ENCODE measurements around the gene PRSS35.

DNA sequence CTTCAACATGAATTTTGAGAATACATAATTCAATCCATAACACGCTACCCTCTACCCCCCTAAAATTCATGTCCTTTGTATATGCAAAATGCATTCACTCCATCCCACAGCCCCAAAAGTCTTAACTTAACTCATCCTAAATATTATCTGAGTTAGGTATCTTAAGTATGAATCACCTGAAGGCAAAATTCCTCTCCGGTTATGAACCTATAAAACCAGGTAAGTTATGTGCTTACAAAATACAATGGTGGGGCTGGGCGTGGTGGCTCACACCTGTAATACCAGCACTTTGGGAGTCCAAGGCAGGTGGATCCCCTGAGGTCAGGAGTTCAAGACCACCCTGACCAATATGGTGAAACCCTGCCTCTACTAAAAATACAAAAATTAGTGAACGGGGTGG is 23.5 kb upstream of the PRSS35 start:
- no peak for TF ChIP-seq GATA1 (IDR thresholded peaks at IDR 0.05; ENCODE audit: low read depth, low read length)
- TF ChIP-seq POLR2A (IDR thresholded peaks at IDR 0.05; ENCODE audit: low read length), result no peak

All from erythroblast (primary cell).